HepG2 (cell line): ENCODE results near the gene MDFI. TPM values are rescaled to one million over a fixed set of nuclear protein-coding genes. Genes with fewer than 3 reads are reported as not detected.

ENCODE experiments used
- ARID4A ChIP-seq: sonication (generic); formaldehyde crosslinking; IDR thresholded peaks from 2 replicates; pipeline ENCODE4 v1.5.0; 2020; ENCODE audit warnings: mild to moderate bottlenecking, missing genetic modification reagents, borderline replicate concordance
- CHD2 ChIP-seq: IDR thresholded peaks from 2 replicates; pipeline ENCODE4 v1.6.1; 2011; ENCODE audit warnings: low read depth, low read length, improper control_type of control experiment
- CTCF ChIP-seq: sonication (generic); formaldehyde crosslinking; IDR thresholded peaks from 2 replicates; pipeline ENCODE4 v1.5.0; 2020; ENCODE audit warnings: mild to moderate bottlenecking, missing genetic modification reagents, moderate library complexity
- HMG20B ChIP-seq: conservative IDR thresholded peaks from 2 replicates; pipeline ENCODE4 v1.6.1; 2016; ENCODE audit warnings: missing genetic modification reagents, missing compliant biosample characterization
- IRX3 ChIP-seq: sonication (generic); formaldehyde crosslinking; IDR thresholded peaks from 2 replicates; pipeline ENCODE4 v1.8.1; 2023; ENCODE audit warnings: mild to moderate bottlenecking, low read depth, missing genetic modification reagents, borderline replicate concordance
- KDM1A ChIP-seq: IDR thresholded peaks from 2 replicates; pipeline ENCODE4 v1.6.1; 2016; ENCODE audit warnings: missing compliant biosample characterization
- NFKB2 ChIP-seq: sonication (generic); formaldehyde crosslinking; IDR thresholded peaks from 2 replicates; pipeline ENCODE4 v1.4.0; 2020; ENCODE audit warnings: missing genetic modification reagents, borderline replicate concordance
- RAD21 ChIP-seq: fragments of 450-650 bp; formaldehyde crosslinking; IDR thresholded peaks from 2 replicates; pipeline ENCODE4 v1.5.0; 2020; ENCODE audit warnings: mild to moderate bottlenecking
- SKI ChIP-seq: fragments of 450-650 bp; IDR thresholded peaks from one replicate; pipeline ENCODE4 v1.6.1; 2018; ENCODE audit warnings: mild to moderate bottlenecking; ENCODE audit not compliant: partially characterized antibody
- SNAI1 ChIP-seq: sonication (generic); formaldehyde crosslinking; IDR thresholded peaks from 2 replicates; pipeline ENCODE4 v1.5.0; 2020; ENCODE audit warnings: mild to moderate bottlenecking, missing genetic modification reagents, borderline replicate concordance
- SNRNP70 ChIP-seq: fragments of 200-400 bp; formaldehyde crosslinking; IDR thresholded peaks from 2 replicates; pipeline ENCODE4 v1.6.1; 2017; ENCODE audit warnings: mild to moderate bottlenecking, low read depth, low read length, moderate library complexity
- TCF7 ChIP-seq: sonication (generic); IDR thresholded peaks from 2 replicates; pipeline ENCODE4 v1.6.1; 2016; ENCODE audit warnings: antibody characterized with exemption, low read depth
- WIZ ChIP-seq: sonication (generic); formaldehyde crosslinking; IDR thresholded peaks from 2 replicates; pipeline ENCODE4 v1.5.1; 2020; ENCODE audit warnings: mild to moderate bottlenecking, missing genetic modification reagents
- ZBTB38 ChIP-seq: sonication (generic); formaldehyde crosslinking; IDR thresholded peaks from 2 replicates; pipeline ENCODE4 v1.5.1; 2020; ENCODE audit warnings: mild to moderate bottlenecking, missing genetic modification reagents
- ZBTB39 ChIP-seq: sonication (generic); formaldehyde crosslinking; IDR thresholded peaks from 2 replicates; pipeline ENCODE4 v1.5.0; 2020; ENCODE audit warnings: missing genetic modification reagents
- ZMYM4 ChIP-seq: sonication (generic); formaldehyde crosslinking; IDR thresholded peaks from 2 replicates; pipeline ENCODE4 v1.8.1; 2023; ENCODE audit warnings: mild to moderate bottlenecking, missing genetic modification reagents
- ZNF556 ChIP-seq: sonication (generic); formaldehyde crosslinking; IDR thresholded peaks from 2 replicates; pipeline ENCODE4 v1.4.0; 2020; ENCODE audit warnings: mild to moderate bottlenecking, missing genetic modification reagents, borderline replicate concordance
- ZNF562 ChIP-seq: sonication (generic); formaldehyde crosslinking; IDR thresholded peaks from 2 replicates; pipeline ENCODE4 v1.8.0; 2022; ENCODE audit warnings: missing genetic modification reagents, borderline replicate concordance
- ZNF597 ChIP-seq: sonication (generic); formaldehyde crosslinking; IDR thresholded peaks from 2 replicates; pipeline ENCODE4 v1.5.0; 2020; ENCODE audit warnings: missing genetic modification reagents
- ZNF614 ChIP-seq: IDR thresholded peaks from 2 replicates; pipeline ENCODE4 v1.6.1; 2018; ENCODE audit warnings: missing biosample characterization, missing genetic modification reagents, inconsistent platforms, borderline replicate concordance
- ZNF75D ChIP-seq: sonication (generic); formaldehyde crosslinking; IDR thresholded peaks from 2 replicates; pipeline ENCODE4 v1.8.1; 2023; ENCODE audit warnings: missing genetic modification reagents, mild to moderate bottlenecking, borderline replicate concordance
- ZNF891 ChIP-seq: sonication (generic); formaldehyde crosslinking; IDR thresholded peaks from 2 replicates; pipeline ENCODE4 v1.5.0; 2020; ENCODE audit warnings: mild to moderate bottlenecking, missing genetic modification reagents
- polyA plus RNA-seq, 8 experiments: library from polyadenylated mRNA; depleted of rRNA in 3 of 8; stranded (reverse) in 7 of 8; unstranded in 1 of 8; fragments of >200 nt; fragmentation: Illumina TruSeq in 4 of 8; extraction: Trizol in 4 of 8; gene quantifications; 2 replicates each; pipeline versions ENCODE4 v1.2.1 to v1.2.3, GENCODE V29; 2011 to 2016; ENCODE audit warnings: low read depth in 4 of 8, missing spikeins in 1 of 8, mixed read lengths in 1 of 8; ENCODE audit not compliant: insufficient read depth in 1 of 8
- total RNA-seq, 5 experiments: library from RNA; depleted of rRNA; stranded (reverse); fragments of >200 nt; fragmentation: Illumina TruSeq; extraction: Trizol; gene quantifications; 2 replicates each; pipeline ENCODE4 v1.2.3, GENCODE V29; 2016; ENCODE audit warnings: low read depth in 1 of 5

MDFI gene
- total and polyA plus RNA-seq, 2 of the 13 experiments (the other 11 are each of a cell fraction or from before 2014, with no cell fraction given) = 0.28 TPM; not detected in 1

GRCh38 chr6:41591859-41592502, 46.3 kb upstream of the MDFI start (continued):
- TF ChIP-seq WIZ (CRISPR knock-in tag) (no peak), KDM1A (no peak), IRX3 (no peak), HMG20B (CRISPR knock-in tag) (no peak), ZMYM4 (no peak), ZNF75D (CRISPR knock-in tag) (no peak), SKI (no peak), SNAI1 (CRISPR knock-in tag) (no peak), RAD21 (CRISPR knock-in tag) (peak; percentile 97), CTCF (CRISPR knock-in tag) (peak; percentile 95), NFKB2 (CRISPR knock-in tag) (peak; percentile 50; the same call in 1 of the 2 replicates), ZNF891 (CRISPR knock-in tag) (no peak), ZBTB39 (CRISPR knock-in tag) (no peak), ARID4A (CRISPR knock-in tag) (no peak), TCF7 (no peak), SNRNP70 (no peak), ZNF562 (no peak), CHD2 (no peak), ZNF614 (no peak), ZNF597 (CRISPR knock-in tag) (no peak), ZBTB38 (CRISPR knock-in tag) (no peak; the same call in 1 of the 2 replicates), ZNF556 (CRISPR knock-in tag) (no peak)
